SK-N-SH (cell line): ENCODE data around the gene TJP1. TPM values are rescaled to one million over a fixed set of nuclear protein-coding genes. Genes with fewer than 3 reads are reported as not detected.
A peak's percentile ranks its signal among the peaks of the same experiment; 100 is the strongest.

Experiments
- CTCF ChIA-PET: fragments of 300-600, 350-600 bp; formaldehyde crosslinking; extraction: SDS; loops from one replicate; lab custom pipeline; 2021; lab: Yijun Ruan, JAX
- POLR2A ChIA-PET: fragments of 350-600 bp; sonication (Branson Sonifier 250); formaldehyde crosslinking; extraction: SDS; loops from one replicate; lab custom pipeline; 2020; ENCODE audit warnings: antibody characterized with exemption, inconsistent platforms; lab: Yijun Ruan, JAX
- DNase-seq: peaks from one replicate; pipeline ENCODE4 v3.0.0; 2012
- H2AFZ ChIP-seq: fragments of 200-600 bp; sonication (generic); 2 replicates; pipeline ENCODE4 v1.8.1; 2016; ENCODE audit warnings: antibody characterized with exemption, mild to moderate bottlenecking, low read depth
- H3F3A ChIP-seq: fragments of 200-600 bp; sonication (generic); replicated peaks from 2 replicates; pipeline ENCODE3; 2016; ENCODE audit warnings: antibody characterized with exemption, mild to moderate bottlenecking; ENCODE audit not compliant: insufficient read depth
- H3K27ac ChIP-seq, 2 experiments: fragments of 200-500 bp in 1 of 2; fragments of 200-600 bp in 1 of 2; sonication (Bioruptor generic) in 1 of 2; sonication (generic), shearing (Covaris generic) in 1 of 2; 2 replicates each; pipeline versions ENCODE4 v1.5.1 to v1.6.1; 2014 to 2016; ENCODE audit warnings: low read depth in 2 of 2, inconsistent platforms in 1 of 2, low read length in 1 of 2, mild to moderate bottlenecking in 1 of 2, mixed read lengths in 1 of 2
- H3K27me3 ChIP-seq: fragments of 200-600 bp; sonication (generic), shearing (Covaris generic); 2 replicates; pipeline ENCODE4 v1.6.1; 2016; ENCODE audit warnings: mixed run types; ENCODE audit not compliant: insufficient read depth
- H3K36me3 ChIP-seq, 2 experiments: fragments of 200-500 bp in 1 of 2; fragments of 200-600 bp in 1 of 2; sonication (Bioruptor generic) in 1 of 2; sonication (generic) in 1 of 2; replicated peaks in 1 of 2; 2 replicates each; pipeline versions ENCODE3 to v1.5.1; 2014 to 2016; ENCODE audit warnings: low read length in 1 of 2, mild to moderate bottlenecking in 1 of 2; ENCODE audit not compliant: insufficient read depth in 2 of 2, control insufficient read depth in 1 of 2
- H3K4me1 ChIP-seq, 2 experiments: fragments of 200-500 bp in 1 of 2; fragments of 200-600 bp in 1 of 2; sonication (Bioruptor generic) in 1 of 2; sonication (generic), shearing (Covaris generic) in 1 of 2; 2 replicates each; pipeline versions ENCODE4 v1.5.1 to v1.6.1; 2014 to 2016; ENCODE audit warnings: low read depth in 1 of 2, low read length in 1 of 2, mixed run types in 1 of 2; ENCODE audit not compliant: insufficient read depth in 2 of 2, control insufficient read depth in 1 of 2
- H3K4me2 ChIP-seq: fragments of 200-600 bp; sonication (generic), shearing (Covaris generic); 2 replicates; pipeline ENCODE4 v1.6.1; 2017; ENCODE audit warnings: mixed run types
- H3K4me3 ChIP-seq, 2 experiments: fragments of 200-500 bp in 1 of 2; fragments of 200-600 bp in 1 of 2; sonication (Bioruptor generic) in 1 of 2; sonication (generic), shearing (Covaris generic) in 1 of 2; 2 replicates each; pipeline versions ENCODE4 v1.5.1 to v1.8.1; 2014 to 2016; ENCODE audit warnings: low read depth in 2 of 2, inconsistent platforms in 1 of 2, low read length in 1 of 2, mild to moderate bottlenecking in 1 of 2, mixed read lengths in 1 of 2, moderate library complexity in 1 of 2
- H3K79me2 ChIP-seq: fragments of 200-600 bp; sonication (generic); 2 replicates; pipeline ENCODE4 v1.8.1; 2017; ENCODE audit warnings: mild to moderate bottlenecking; ENCODE audit not compliant: insufficient read depth
- H3K9ac ChIP-seq: fragments of 200-600 bp; sonication (generic); 2 replicates; pipeline ENCODE4 v1.6.1; 2017; ENCODE audit warnings: mixed run types
- H3K9me2 ChIP-seq: fragments of 200-600 bp; sonication (generic); 2 replicates; pipeline ENCODE4 v1.6.1; 2017; ENCODE audit warnings: mixed run types
- H3K9me3 ChIP-seq: fragments of 200-600 bp; sonication (generic); 2 replicates; pipeline ENCODE4 v1.6.1; 2017; ENCODE audit warnings: mixed run types, mild to moderate bottlenecking, moderate library complexity
- H4K20me1 ChIP-seq: fragments of 200-600 bp; sonication (generic); 2 replicates; pipeline ENCODE4 v1.6.1; 2017; ENCODE audit warnings: mild to moderate bottlenecking, mixed run types; ENCODE audit not compliant: insufficient read depth
- CHD2 ChIP-seq: fragments of 150-350 bp; IDR thresholded peaks from 2 replicates; pipeline ENCODE4 v1.6.1; 2018; ENCODE audit warnings: low read length; ENCODE audit not compliant: partially characterized antibody
- CTCF ChIP-seq: fragments of 200-600 bp; sonication (generic); IDR thresholded peaks from 2 replicates; pipeline ENCODE4 v1.6.1; 2017; ENCODE audit warnings: antibody characterized with exemption, mild to moderate bottlenecking, moderate library complexity
- ELF1 ChIP-seq: IDR thresholded peaks from 2 replicates; pipeline ENCODE4 v1.4.0; 2012
- EP300 ChIP-seq, 2 experiments: IDR thresholded peaks; 2 replicates each; pipeline versions ENCODE4 v1.4.0 to v1.6.1; 2012; ENCODE audit warnings: borderline replicate concordance in 1 of 2, low read depth in 1 of 2, low read length in 1 of 2
- FOXJ3 ChIP-seq: sonication (generic); formaldehyde crosslinking; IDR thresholded peaks from 2 replicates; pipeline ENCODE4 v1.5.1; 2020; ENCODE audit warnings: mild to moderate bottlenecking, missing genetic modification reagents
- FOXM1 ChIP-seq: IDR thresholded peaks from 2 replicates; pipeline ENCODE4 v1.4.0; 2012; ENCODE audit warnings: low read depth, mild to moderate bottlenecking
- GABPA ChIP-seq: IDR thresholded peaks from 2 replicates; pipeline ENCODE4 v1.4.0; 2012; ENCODE audit warnings: low read depth, mild to moderate bottlenecking
- IRF3 ChIP-seq: fragments of 150-350 bp; IDR thresholded peaks from 2 replicates; pipeline ENCODE4 v1.6.1; 2016; ENCODE audit warnings: mild to moderate bottlenecking, low read depth, low read length
- JUND ChIP-seq: IDR thresholded peaks from 2 replicates; pipeline ENCODE4 v1.4.0; 2012
- MAX ChIP-seq: IDR thresholded peaks from 2 replicates; pipeline ENCODE4 v1.4.0; 2012; ENCODE audit warnings: low read depth
- MXI1 ChIP-seq: IDR thresholded peaks from 2 replicates; pipeline ENCODE4 v1.6.1; 2012; ENCODE audit warnings: mild to moderate bottlenecking, low read depth, low read length, improper control_type of control experiment
- NFIC ChIP-seq: IDR thresholded peaks from 2 replicates; pipeline ENCODE4 v1.4.0; 2012; ENCODE audit warnings: borderline replicate concordance
- PBX3 ChIP-seq: IDR thresholded peaks from 2 replicates; pipeline ENCODE4; 2012
- POLR2AphosphoS5 ChIP-seq: IDR thresholded peaks from 2 replicates; pipeline ENCODE4 v1.6.1; 2012; ENCODE audit warnings: low read depth, low read length
- RAD21 ChIP-seq: IDR thresholded peaks from 2 replicates; pipeline ENCODE4 v1.6.1; 2012; ENCODE audit warnings: mild to moderate bottlenecking, low read length
- RFX5 ChIP-seq: IDR thresholded peaks from 2 replicates; pipeline ENCODE4 v1.6.1; 2012; ENCODE audit warnings: mild to moderate bottlenecking, improper control_type of control experiment, low read length
- SIN3A ChIP-seq: IDR thresholded peaks from 2 replicates; pipeline ENCODE4 v1.6.1; 2012; ENCODE audit warnings: low read depth, mild to moderate bottlenecking, low read length, moderate library complexity, borderline replicate concordance
- TCF12 ChIP-seq: IDR thresholded peaks from 2 replicates; pipeline ENCODE4 v1.4.0; 2012
- USF1 ChIP-seq: IDR thresholded peaks from 2 replicates; pipeline ENCODE4 v1.4.0; 2012; ENCODE audit warnings: low read depth, borderline replicate concordance
- ZBTB33 ChIP-seq: IDR thresholded peaks from 2 replicates; pipeline ENCODE4 v1.4.0; 2012; ENCODE audit warnings: low read depth, borderline replicate concordance
- WGBS: methylation state at CpG from one replicate; pipeline ENCODE4 v1.1.6; 2017; ENCODE audit warnings: low lambda C conversion rate; 5-methylcytosine and 5-hydroxymethylcytosine counted together
- polyA plus RNA-seq, 3 experiments: library from polyadenylated mRNA; depleted of rRNA; stranded (reverse); fragments of >200 nt; gene quantifications; 2 replicates each; pipeline ENCODE4 v1.2.3, GENCODE V29; 2012

Gene TJP1
- polyA plus RNA-seq, 1 of the 3 experiments (the other 2 are of a cell fraction) = 17.5 TPM

GRCh38 chr15:29859293-29859692 is 37.0 kb upstream of the TJP1 start:
- ChIA-PET CTCF (no interaction called here), POLR2A (no interaction called here)
- WGBS = 71% methylated on average over 4 of the region's 4 CpGs
- Histone ChIP-seq H3K4me2 (0 out of 2 replicates have a peak overlapping the region, but pooled peaks have one; percentile 6), H3K27me3 (no peaks in the 10 kb centered on the region), H3F3A (peaks cover 3% of the 10 kb centered on the region), H3K36me3 (no peaks in the 10 kb centered on the region), H3K4me3 (no peak overlapping the region), H3K9me2 (no peaks in the 10 kb centered on the region), H4K20me1 (no peaks in the 10 kb centered on the region), H3K79me2 (no peaks in the 10 kb centered on the region), H2AFZ (0 out of 2 replicates have a peak overlapping the region, but pooled peaks have one; percentile 54), H3K9me3 (no peaks in the 10 kb centered on the region), H3K4me1 (no peaks in the 10 kb centered on the region), H3K27ac (no peak overlapping the region), H3K9ac (no peak overlapping the region)
- no peak for TF ChIP-seq RFX5
- no peak for TF ChIP-seq CHD2
- TF ChIP-seq SIN3A = no peak
- no peak for TF ChIP-seq GABPA
- no peak for TF ChIP-seq RAD21
- no peak for TF ChIP-seq EP300 (IDR thresholded peaks at IDR 0.05; ENCODE audit: borderline replicate concordance in 1 of 2, low read depth in 1 of 2, low read length in 1 of 2)
- no peak for TF ChIP-seq NFIC
- no peak for TF ChIP-seq FOXM1
- DNase-seq = no peak

- Histone ChIP-seq H3K4me1 (no peaks in the 10 kb centered on the region), H3K9me2 (no peaks in the 10 kb centered on the region), H3K9me3 (no peaks in the 10 kb centered on the region), H3K79me2 (no peaks in the 10 kb centered on the region), H3K4me2 (no peak overlapping the region), H4K20me1 (no peaks in the 10 kb centered on the region), H3K9ac (no peak overlapping the region), H3K27me3 (no peaks in the 10 kb centered on the region), H2AFZ (no peak overlapping the region), H3F3A (peaks cover 3% of the 10 kb centered on the region), H3K36me3 (no peaks in the 10 kb centered on the region), H3K27ac (no peak overlapping the region), H3K4me3 (no peak overlapping the region)
- 71% methylated on average over 5 of the region's 5 CpGs for WGBS
- TF ChIP-seq IRF3 = no peak
- no peak for TF ChIP-seq ZBTB33
- no peak for TF ChIP-seq FOXJ3 (CRISPR knock-in tag)
- TF ChIP-seq CTCF = no peak
- no peak for TF ChIP-seq PBX3
- no peak for TF ChIP-seq POLR2AphosphoS5
- no peak for TF ChIP-seq MXI1
- TF ChIP-seq USF1 = no peak
- no peak for TF ChIP-seq NFIC
- TF ChIP-seq ELF1 = no peak
- no peak for TF ChIP-seq JUND
- TF ChIP-seq MAX = no peak
- no peak for TF ChIP-seq TCF12
- POLR2A ChIA-PET = no interaction called here
- DNase-seq = no peak
- CTCF ChIA-PET = no interaction called here
These were observed 35.0 kb upstream of the TJP1 start for GRCh38 chr15:29857221-29857789.
